SKM-1 (cell line): ENCODE measurements around the gene GLS.
"Not testable (repeated sequence)": the region's sequence is repeated elsewhere in the genome, so short reads cannot be mapped to it uniquely, and the experiment has no call there.

ENCODE experiments used
- DNase-seq: peaks from one replicate; lab custom pipeline; 2025; ENCODE audit not compliant: unreplicated experiment; lab: John Stamatoyannopoulos, UW

The GLS gene

GRCh38 chr2:190929919-190930318 is 49.3 kb downstream of the GLS start:
- DNase-seq = no peak

- no peak for DNase-seq
These were observed 49.8 kb downstream of the GLS start for GRCh38 chr2:190930411-190930810.

GRCh38 chr2:190932514-190932913 is 51.9 kb downstream of the GLS start:
- DNase-seq = no peak

GRCh38 chr2:190933361-190933760 is 52.7 kb downstream of the GLS start:
- no peak for DNase-seq

- DNase-seq = no peak
These were observed 54.4 kb downstream of the GLS start for GRCh38 chr2:190935054-190935453.

- no peak for DNase-seq
These were observed 58.2 kb downstream of the GLS start for GRCh38 chr2:190938771-190939335.

- no peak for DNase-seq
These were observed 59.8 kb downstream of the GLS start for GRCh38 chr2:190940454-190940853.

GRCh38 chr2:190941571-190941970 is 61.0 kb downstream of the GLS start:
- no peak for DNase-seq

GRCh38 chr2:190942697-190943096 is 62.1 kb downstream of the GLS start:
- DNase-seq = no peak

- no peak for DNase-seq
These were observed 63.1 kb downstream of the GLS start for GRCh38 chr2:190943706-190944105.

GRCh38 chr2:190947141-190947540 is 66.5 kb downstream of the GLS start:
- DNase-seq = no peak

GRCh38 chr2:190947711-190948251 is 67.2 kb downstream of the GLS start:
- DNase-seq = no peak

GRCh38 chr2:190948671-190949070 is 68.0 kb downstream of the GLS start:
- DNase-seq = no peak

- DNase-seq = no peak
These were observed 70.0 kb downstream of the GLS start for GRCh38 chr2:190950566-190950991.

GRCh38 chr2:190953257-190953656 is 72.6 kb downstream of the GLS start:
- no peak for DNase-seq

GRCh38 chr2:190959911-190960788 is 79.5 kb downstream of the GLS start:
- DNase-seq = no peak

GRCh38 chr2:190961117-190961516 is 80.5 kb downstream of the GLS start:
- DNase-seq = not testable (repeated sequence)

GRCh38 chr2:190961918-190962487 is 81.4 kb downstream of the GLS start:
- no peak for DNase-seq

GRCh38 chr2:190963088-190963487 is 82.5 kb downstream of the GLS start:
- DNase-seq = no peak

GRCh38 chr2:190964170-190964795 is 83.7 kb downstream of the GLS start:
- DNase-seq = no peak

GRCh38 chr2:190965580-190966222 is 85.1 kb downstream of the GLS start:
- DNase-seq = no peak
